ENCODE measurements around the gene DCLK1. TPM values are rescaled to one million over a fixed set of nuclear protein-coding genes. Genes with fewer than 3 reads are reported as not detected.

The DCLK1 gene
- total RNA-seq, 1 donor from 2014 or later, result 55.5 TPM

DNA sequence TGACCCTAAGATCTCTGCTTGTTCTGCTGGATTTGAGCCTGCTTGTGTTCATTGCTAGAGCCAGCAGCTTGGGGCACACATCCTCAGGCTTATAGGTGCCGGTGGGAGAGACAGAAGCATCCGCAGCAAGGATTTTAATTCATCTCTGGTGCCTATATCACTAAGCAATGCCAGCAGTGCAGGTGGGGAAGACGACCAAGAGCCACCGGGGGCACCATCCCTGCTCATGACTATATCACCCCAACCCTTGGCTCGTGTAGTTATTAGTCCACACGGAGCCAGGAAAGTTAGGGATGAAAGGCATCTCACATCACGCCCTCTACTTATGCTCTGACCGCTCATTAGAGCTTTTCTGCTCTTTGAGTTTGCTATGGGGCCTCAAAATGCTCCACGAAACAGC is 298.2 kb downstream of the DCLK1 start:
- ATAC-seq, result no peak
- intact Hi-C loops (cut with DNase I), result no loop called here

DNA sequence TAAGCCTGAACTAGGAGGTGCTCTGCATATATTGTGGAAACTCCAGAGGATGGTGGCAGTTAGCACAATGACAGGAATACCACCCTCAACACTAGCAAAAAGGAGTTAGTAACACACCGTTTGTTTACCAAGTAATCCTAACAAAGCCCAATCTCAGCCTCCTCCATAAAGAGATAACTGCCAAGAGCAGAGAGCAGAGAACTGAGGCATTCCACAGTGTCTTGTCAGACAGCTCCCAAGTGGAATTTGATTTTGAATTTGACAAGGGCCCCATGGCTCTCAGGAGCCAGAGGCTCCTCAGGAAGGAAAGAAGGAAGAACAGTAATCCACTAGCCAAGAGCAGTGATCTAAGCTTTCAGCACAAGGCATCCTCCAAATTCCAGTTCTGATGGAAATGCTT is 298.6 kb downstream of the DCLK1 start:
- ATAC-seq (no peak), DNase-seq (ENCODE audit: low spot score) (no peak)
- intact Hi-C loops (cut with DNase I), result no loop called here

More for the DNA sequence above, 298.2 kb downstream of the DCLK1 start:
- DNase-seq (ENCODE audit: low spot score), result no peak

DNA sequence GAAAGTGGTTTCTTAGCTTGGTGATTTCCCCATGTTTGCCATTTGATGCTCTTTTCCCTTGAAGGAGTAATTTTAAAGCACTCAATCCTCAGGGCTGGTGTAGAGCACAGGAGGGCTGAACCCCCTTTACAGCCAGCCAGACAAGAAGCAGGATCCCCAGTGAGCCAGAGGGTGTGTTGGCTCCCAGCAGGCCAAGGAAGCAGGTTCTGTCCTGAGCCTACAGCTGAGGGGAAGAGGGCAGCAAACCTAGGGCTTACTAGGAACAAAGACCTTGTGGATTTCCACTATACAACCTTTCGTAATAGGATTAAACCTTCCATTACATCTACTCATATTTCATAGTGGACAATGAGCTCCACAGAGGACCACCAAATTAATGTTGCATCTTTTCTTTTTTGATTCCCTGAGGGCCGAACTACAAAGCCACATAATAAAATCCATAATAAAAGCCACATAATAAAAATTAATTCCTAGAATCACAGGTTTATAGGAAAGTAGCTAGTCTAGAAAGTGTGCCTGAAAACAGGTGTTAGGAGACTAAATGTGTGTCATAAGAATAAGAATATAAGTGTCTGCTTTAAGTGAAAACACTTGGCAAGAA is 300.2 kb downstream of the DCLK1 start:
- DNase-seq (ENCODE audit: low spot score) (no peak), ATAC-seq (no peak)
- intact Hi-C loops (cut with DNase I), result no loop called here

GRCh38 chr13:35826626-35827254 is 304.4 kb downstream of the DCLK1 start:
- no peak for ATAC-seq
- intact Hi-C loops (cut with DNase I), result no loop called here

DNA sequence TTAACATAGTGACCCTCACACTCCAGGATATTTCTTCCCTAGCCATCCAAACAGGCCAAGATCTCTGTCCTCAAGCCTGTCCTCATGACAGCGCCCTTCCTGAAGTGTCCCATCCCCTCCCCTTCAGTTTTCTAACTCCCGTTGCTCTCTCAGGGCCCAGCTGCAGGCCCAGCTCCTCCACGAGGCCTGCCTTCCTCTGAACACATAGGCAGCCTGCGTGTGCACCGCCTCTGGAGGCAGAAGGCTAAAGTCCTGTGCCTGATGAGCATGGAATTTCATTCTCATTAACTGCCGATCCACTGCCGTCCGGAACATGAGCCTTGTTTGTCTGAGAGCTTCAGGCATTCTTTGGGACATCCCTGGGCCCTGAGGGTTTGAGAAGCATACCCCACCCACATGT is 306.4 kb downstream of the DCLK1 start:
- ATAC-seq (no peak), DNase-seq (ENCODE audit: low spot score) (no peak)
- intact Hi-C loops (cut with DNase I), result no loop called here

More at GRCh38 chr13:35826626-35827254, 304.4 kb downstream of the DCLK1 start:
- DNase-seq (ENCODE audit: low spot score), result no peak

DNA sequence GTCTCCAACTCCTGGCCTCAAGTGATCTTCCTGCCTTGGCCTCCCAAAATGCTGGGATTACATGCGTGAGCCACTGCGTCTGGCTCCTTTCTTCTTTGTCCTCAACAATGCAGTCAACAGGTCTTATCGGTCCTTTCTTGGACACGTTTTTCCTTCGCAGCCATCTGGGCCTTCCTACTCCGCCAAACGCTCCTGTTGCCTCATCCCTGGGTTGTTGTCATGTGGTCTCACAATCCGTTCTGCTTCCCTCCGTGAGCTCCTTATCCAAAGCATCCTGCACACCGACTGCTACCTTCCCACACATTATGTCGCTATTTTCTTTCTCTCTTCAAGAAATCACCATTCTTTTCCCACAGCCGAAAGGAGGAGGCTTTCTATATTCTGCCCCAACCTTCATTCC is 306.8 kb downstream of the DCLK1 start:
- ATAC-seq (no peak), DNase-seq (ENCODE audit: low spot score) (no peak)
- intact Hi-C loops (cut with DNase I), result no loop called here

DNA sequence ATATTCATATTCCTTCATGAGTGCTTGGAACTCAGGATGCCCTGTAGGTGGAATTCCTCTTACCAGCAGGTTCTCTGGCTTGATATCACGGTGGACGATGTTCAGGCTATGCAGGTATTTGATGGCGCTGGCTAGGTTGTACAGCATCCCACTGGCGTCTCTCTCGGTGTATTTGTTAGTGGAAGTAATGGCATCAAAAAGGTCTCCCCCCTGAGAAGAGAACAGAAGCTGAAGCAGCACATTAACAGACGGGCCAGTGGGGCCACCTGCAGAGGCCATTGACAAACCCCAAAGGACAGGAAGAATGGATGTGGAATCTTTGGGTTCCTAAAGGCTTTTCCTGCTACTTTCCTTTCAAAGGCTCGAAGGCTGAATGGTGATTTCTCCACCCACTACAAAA is 308.5 kb downstream of the DCLK1 start:
- DNase-seq (ENCODE audit: low spot score), result no peak
- ATAC-seq, result no peak
- intact Hi-C loops (cut with DNase I), result no loop called here

GRCh38 chr13:35818633-35819067 is 312.5 kb downstream of the DCLK1 start:
- no peak for DNase-seq (ENCODE audit: low spot score)
- intact Hi-C loops (cut with DNase I), result no loop called here
- peak; percentile 71 for ATAC-seq

DNA sequence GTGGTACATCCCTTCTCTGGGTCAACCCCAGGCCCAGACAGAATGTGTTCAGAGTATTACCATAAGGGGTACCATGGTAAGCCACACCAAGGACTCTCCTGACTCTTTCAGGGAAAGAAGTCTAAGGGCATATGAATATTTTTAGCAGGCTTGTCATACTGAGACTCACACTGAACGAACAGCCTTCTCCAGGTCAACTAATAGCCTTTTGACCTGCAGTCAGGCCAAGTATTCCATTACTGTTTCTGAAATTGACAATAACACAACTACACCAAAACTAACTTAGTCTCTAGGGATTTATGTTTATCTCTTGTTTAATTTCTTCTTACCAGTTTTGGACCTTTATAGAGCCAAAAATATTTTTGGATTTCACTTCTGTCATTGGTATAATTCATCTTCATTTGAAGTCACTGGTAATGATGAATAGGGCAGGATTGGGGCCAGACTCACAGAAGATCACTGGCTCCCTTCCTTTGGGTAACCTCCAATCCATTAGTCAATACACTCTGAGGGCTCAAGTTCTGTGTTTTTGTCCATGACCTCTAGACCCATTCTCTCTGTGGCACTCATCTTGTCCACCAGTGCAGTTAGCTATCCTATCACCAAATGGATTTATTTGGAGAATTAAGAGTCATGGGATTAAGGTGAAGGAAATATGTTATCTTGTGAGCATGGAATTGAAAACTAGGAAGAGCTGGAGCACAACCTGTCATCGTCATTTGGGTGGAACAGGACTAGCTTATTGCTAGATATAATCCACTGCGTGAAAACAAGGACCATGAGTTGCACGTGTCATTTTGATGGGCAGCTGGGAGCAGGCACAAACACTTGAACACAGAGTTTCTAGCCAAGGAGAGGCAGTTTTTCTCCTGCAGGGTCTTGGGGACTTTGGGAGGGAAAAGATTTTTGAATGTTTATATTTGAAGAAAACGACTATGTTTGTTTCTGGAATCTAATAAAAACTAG is 313.3 kb downstream of the DCLK1 start:
- peak; percentile 76 for ATAC-seq
- no peak for DNase-seq (ENCODE audit: low spot score)
- intact Hi-C loops (cut with DNase I), result no loop called here

GRCh38 chr13:35814605-35815011 is 316.6 kb downstream of the DCLK1 start:
- ATAC-seq, result no peak
- no peak for DNase-seq (ENCODE audit: low spot score)
- intact Hi-C loops (cut with DNase I), result no loop called here

DNA sequence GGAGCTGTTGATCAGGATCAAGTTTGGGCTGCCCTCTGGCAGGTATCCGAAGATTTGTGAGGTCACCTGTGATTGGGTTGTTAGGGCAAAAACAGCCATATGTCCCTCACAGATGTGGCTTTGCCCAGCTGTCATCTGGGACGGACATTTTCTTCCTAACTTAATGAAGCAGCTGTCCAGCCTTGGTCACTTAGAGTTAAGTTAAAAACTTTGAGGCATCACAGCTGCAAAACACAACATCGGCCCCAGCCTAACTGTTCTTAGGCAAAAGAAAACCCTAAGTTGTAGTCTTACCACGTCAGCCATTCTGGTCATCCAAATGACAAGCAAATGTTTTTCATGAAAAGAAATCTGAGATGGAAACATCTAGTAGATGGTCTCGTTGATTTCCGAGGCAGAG is 318.4 kb downstream of the DCLK1 start:
- ATAC-seq (no peak), DNase-seq (ENCODE audit: low spot score) (no peak)
- intact Hi-C loops (cut with DNase I), result no loop called here

DNA sequence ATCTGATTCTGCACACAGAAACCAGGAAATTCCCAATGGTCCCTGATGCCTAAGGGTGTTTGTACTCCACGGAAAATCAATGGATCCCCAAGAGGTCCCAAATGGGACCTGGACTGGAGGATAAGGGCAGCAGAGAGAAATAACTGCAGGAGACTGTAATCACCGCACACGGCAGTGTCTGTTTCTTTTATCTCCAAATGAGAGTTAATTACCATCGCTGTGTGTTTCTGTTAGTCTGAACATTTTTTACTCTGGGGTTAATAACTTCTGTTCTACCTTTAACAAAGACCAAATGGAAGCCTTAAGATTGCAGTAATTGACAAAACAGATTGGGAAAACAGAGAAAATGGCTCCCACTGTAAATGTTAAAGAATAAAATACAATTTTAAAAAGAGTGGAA is 320.9 kb downstream of the DCLK1 start:
- ATAC-seq (no peak), DNase-seq (ENCODE audit: low spot score) (no peak)
- intact Hi-C loops (cut with DNase I), result no loop called here

DNA sequence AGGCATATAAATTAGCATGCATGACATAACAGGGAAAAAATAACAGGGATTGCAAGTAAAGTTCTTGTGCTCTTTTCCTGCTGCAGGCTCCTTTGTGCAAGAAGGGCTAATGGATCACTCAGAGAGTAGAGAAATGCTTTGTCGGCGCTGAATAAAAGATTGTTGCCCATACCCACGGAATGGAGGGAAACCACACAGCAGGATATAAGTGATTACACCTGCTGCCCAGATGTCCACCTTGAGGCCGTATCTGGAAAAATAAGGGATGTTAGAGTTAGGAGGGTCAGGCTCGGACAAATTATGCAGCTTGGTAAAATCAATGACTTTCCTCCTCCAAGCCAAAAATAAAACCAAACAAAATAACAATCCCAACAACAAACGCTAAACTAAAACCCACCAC is 322.3 kb downstream of the DCLK1 start:
- DNase-seq (ENCODE audit: low spot score), result no peak
- no peak for ATAC-seq
- intact Hi-C loops (cut with DNase I), result no loop called here

DNA sequence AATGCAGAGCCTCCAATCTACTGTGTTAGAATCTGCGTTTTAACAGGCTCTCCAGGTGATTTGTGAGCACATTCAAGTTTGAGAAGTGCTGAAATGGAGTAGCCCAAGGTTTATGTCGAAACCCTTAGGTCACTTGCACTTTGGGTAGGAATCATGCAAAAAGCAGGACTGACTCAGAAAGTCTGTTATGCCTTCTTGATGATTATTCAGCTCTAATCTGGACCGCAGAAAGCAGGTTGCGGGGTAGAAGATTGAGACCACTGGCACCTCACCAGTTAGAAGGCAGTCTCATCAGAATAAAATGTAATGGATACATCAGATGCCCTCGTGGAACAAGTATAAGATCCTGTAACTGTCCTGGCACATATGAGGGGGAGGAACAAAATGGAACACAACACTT is 326.3 kb downstream of the DCLK1 start:
- intact Hi-C loops (cut with DNase I), result no loop called here
- ATAC-seq, result no peak
- no peak for DNase-seq (ENCODE audit: low spot score)

- intact Hi-C loops (cut with DNase I), result no loop called here
- ATAC-seq (peak; percentile 61), DNase-seq (ENCODE audit: low spot score) (no peak)
Measured at GRCh38 chr13:35797991-35798390, 333.2 kb downstream of the DCLK1 start.

DNA sequence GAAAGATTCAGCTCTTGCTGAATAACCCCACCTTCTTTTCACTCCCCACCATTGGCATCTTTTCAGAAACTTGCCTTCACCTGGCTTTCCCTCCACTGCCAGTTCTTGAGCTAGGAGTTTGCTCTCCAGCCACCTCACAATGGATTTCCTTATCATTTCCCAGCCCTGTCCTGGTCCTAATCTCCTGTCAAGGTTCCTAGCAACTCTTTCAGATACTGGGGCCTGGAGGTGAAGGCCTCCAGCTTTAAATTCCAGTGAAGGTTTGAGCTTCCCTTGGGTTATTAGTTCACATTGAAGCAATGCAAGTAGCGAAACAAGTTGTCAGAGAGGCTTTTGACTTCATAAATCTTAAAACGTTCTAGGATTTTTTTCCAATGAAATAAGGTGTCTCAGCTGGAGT is 333.9 kb downstream of the DCLK1 start:
- ATAC-seq, result no peak
- intact Hi-C loops (cut with DNase I), result no loop called here
- no peak for DNase-seq (ENCODE audit: low spot score)

- intact Hi-C loops (cut with DNase I), result no loop called here
- no peak for ATAC-seq
Measured at GRCh38 chr13:35796623-35797022, 334.6 kb downstream of the DCLK1 start.

GRCh38 chr13:35794734-35795389 is 336.3 kb downstream of the DCLK1 start:
- DNase-seq (ENCODE audit: low spot score), result no peak
- intact Hi-C loops (cut with DNase I), result no loop called here
- peak; percentile 62 for ATAC-seq

More at GRCh38 chr13:35796623-35797022, 334.6 kb downstream of the DCLK1 start:
- DNase-seq (ENCODE audit: low spot score), result no peak

- DNase-seq (ENCODE audit: low spot score), result no peak
- intact Hi-C loops (cut with DNase I), result no loop called here
Measured at GRCh38 chr13:35793823-35794222, 337.4 kb downstream of the DCLK1 start.

More at GRCh38 chr13:35793823-35794222, 337.4 kb downstream of the DCLK1 start:
- ATAC-seq, result peak; percentile 67
